GM12878 (cell line): Measurements from ENCODE around the gene AKAP14. TPM values are rescaled to one million over a fixed set of nuclear protein-coding genes. Genes with fewer than 3 reads are reported as not detected.

ENCODE experiments used
- BCL3 ChIP-seq: IDR thresholded peaks from 2 replicates; pipeline ENCODE4 v1.6.1; 2011; ENCODE audit warnings: borderline replicate concordance, low read depth, mild to moderate bottlenecking, moderate library complexity, low read length; ENCODE audit not compliant: insufficient read depth, poor library complexity, severe bottlenecking
- EGR1 ChIP-seq, 2 experiments: IDR thresholded peaks; 1 replicate in 1 of 2; 2 replicates in 1 of 2; pipeline ENCODE4 v1.6.1; 2011 to 2012; ENCODE audit warnings: low read depth in 2 of 2, low read length in 2 of 2, borderline replicate concordance in 1 of 2, mild to moderate bottlenecking in 1 of 2, moderate library complexity in 1 of 2
- ELK1 ChIP-seq: IDR thresholded peaks from 2 replicates; pipeline ENCODE4 v1.6.1; 2012; ENCODE audit warnings: low read depth, low read length, improper control_type of control experiment
- ESRRA ChIP-seq: IDR thresholded peaks from 2 replicates; pipeline ENCODE4 v1.6.1; 2012; ENCODE audit warnings: mild to moderate bottlenecking, low read length, improper control_type of control experiment
- GABPA ChIP-seq: IDR thresholded peaks from 2 replicates; pipeline ENCODE4 v1.6.1; 2014; ENCODE audit warnings: antibody characterized with exemption, low read depth, mild to moderate bottlenecking, inconsistent platforms
- HCFC1 ChIP-seq: fragments of 150-350 bp; IDR thresholded peaks from 2 replicates; pipeline ENCODE4 v1.6.1; 2014; ENCODE audit warnings: low read length
- MYC ChIP-seq: IDR thresholded peaks from 2 replicates; pipeline ENCODE4 v1.6.1; 2011; ENCODE audit warnings: mild to moderate bottlenecking, low read length, moderate library complexity, inconsistent platforms; ENCODE audit not compliant: insufficient read depth, insufficient replicate concordance, insufficient read length, severe bottlenecking
- NFYB ChIP-seq: IDR thresholded peaks from 2 replicates; pipeline ENCODE4 v1.6.1; 2011; ENCODE audit warnings: low read depth, mild to moderate bottlenecking, low read length, improper control_type of control experiment, moderate library complexity; ENCODE audit not compliant: insufficient read depth
- SIN3A ChIP-seq: IDR thresholded peaks from 2 replicates; pipeline ENCODE4 v1.6.1; 2012; ENCODE audit warnings: low read depth, low read length, improper control_type of control experiment
- SMC3 ChIP-seq: IDR thresholded peaks from 2 replicates; pipeline ENCODE4 v1.6.1; 2011; ENCODE audit warnings: low read length, improper control_type of control experiment, borderline replicate concordance
- TARDBP ChIP-seq: IDR thresholded peaks from 2 replicates; pipeline ENCODE4 v1.6.1; 2016; ENCODE audit warnings: borderline replicate concordance
- ZBTB11 ChIP-seq: fragments of 450-650 bp; formaldehyde crosslinking; IDR thresholded peaks from 2 replicates; pipeline ENCODE4 v1.5.0; 2022; ENCODE audit warnings: mild to moderate bottlenecking, missing genetic modification characterization
- ZNF687 ChIP-seq: fragments of 450-650 bp; IDR thresholded peaks from 2 replicates; pipeline ENCODE4 v1.6.1; 2017; ENCODE audit warnings: mild to moderate bottlenecking, moderate library complexity
- polyA plus RNA-seq, 11 experiments: library from polyadenylated mRNA; depleted of rRNA in 4 of 11; unstranded in 6 of 11; stranded (reverse) in 5 of 11; fragments of >200 nt; fragmentation: Nextera tagmentation in 4 of 11; fragmentation: Illumina TruSeq in 1 of 11; extraction: Ambion mirVana in 4 of 11; extraction: Trizol in 1 of 11; gene quantifications; 1 replicate in 1 of 11; 2 replicates in 10 of 11; pipeline versions ENCODE4 v1.2.1 to v1.2.3, GENCODE V29; 2011 to 2016; ENCODE audit warnings: inconsistent platforms in 2 of 11, missing spikeins in 2 of 11, low read depth in 1 of 11
- total RNA-seq, 4 experiments: library from RNA; depleted of rRNA in 3 of 4; stranded (reverse); fragments of >200 nt in 3 of 4; fragmentation: Illumina TruSeq in 1 of 4; extraction: Trizol in 1 of 4; gene quantifications; 2 replicates each; pipeline versions ENCODE4 v1.2.1 to v1.2.3, GENCODE V29; 2013 to 2021

Gene AKAP14
- total and polyA plus RNA-seq, 10 of the 15 experiments (the other 5 are each of a cell fraction or from before 2014, with no cell fraction given): not detected

- TF ChIP-seq BCL3: no peak
- peak; percentile 60; the same call in 1 of the 2 replicates for TF ChIP-seq SIN3A
- TF ChIP-seq NFYB: peak; percentile 41; the same call in 1 of the 2 replicates
- no peak for TF ChIP-seq SMC3
- peak; percentile 60 for TF ChIP-seq HCFC1
- TF ChIP-seq EGR1 (IDR thresholded peaks at IDR 0.05; ENCODE audit: borderline replicate concordance in 1 of 2, low read depth in 2 of 2, low read length in 2 of 2): 0 out of 3 replicates have a peak, but pooled peaks of 1 of the 2 experiments have one; percentile 14
- 0 out of 2 replicates have a peak, but pooled peaks have one; percentile 46 for TF ChIP-seq TARDBP
- peak; percentile 65 for TF ChIP-seq GABPA
- peak; percentile 87; the same call in 1 of the 2 replicates for TF ChIP-seq ESRRA
- peak; percentile 64 for TF ChIP-seq ZNF687
- TF ChIP-seq ZBTB11 (CRISPR knock-in tag): 0 out of 2 replicates have a peak, but pooled peaks have one; percentile 21
- peak; percentile 63; the same call in 1 of the 2 replicates for TF ChIP-seq ELK1
- no peak for TF ChIP-seq MYC
- TF ChIP-seq, all 136 proteins: peak for 38
Measured at GRCh38 chrX:119871599-119872395, 23.9 kb upstream of the AKAP14 start, which contains the start of the genes NDUFA1 and RNF113A (continued).
